Panc1 (cell line): ENCODE data around the gene DIPK1B. TPM values are rescaled to one million over a fixed set of nuclear protein-coding genes. Genes with fewer than 3 reads are reported as not detected.
A peak's percentile ranks its signal among the peaks of the same experiment; 100 is the strongest.

Experiments used
- ATAC-seq: fragments of 200-7000 bp; cut with Tn5 transposase; 2 replicates; pipeline ENCODE4 v1.9.1; 2020; ENCODE audit warnings: mild to moderate bottlenecking, moderate library complexity
- BruUV-seq: library from RNA; stranded (reverse); fragments of 400-500 nt; replicated peaks from 2 replicates; lab custom pipeline; 2021; lab: Mats Ljungman, UMichigan
- CTCF ChIA-PET: fragments of 300-600 bp; sonication (Branson Sonifier 250); formaldehyde crosslinking; loops from one replicate; lab custom pipeline; 2022; ENCODE audit warnings: antibody characterized with exemption; lab: Charles Lee
- POLR2A ChIA-PET: fragments of 300-600 bp; sonication (Branson Sonifier 250); formaldehyde crosslinking; loops from one replicate; lab custom pipeline; 2022; ENCODE audit warnings: antibody characterized with exemption; lab: Charles Lee
- DNase-seq: peaks from one replicate; pipeline ENCODE4 v3.0.0-alpha.2; 2010; ENCODE audit warnings: low read depth, low spot score
- H3K27ac ChIP-seq: 2 replicates; pipeline ENCODE4 v1.5.1; 2011; ENCODE audit warnings: mild to moderate bottlenecking, low read length, inconsistent platforms
- H3K27me3 ChIP-seq: fragments of 200-500 bp; sonication (Bioruptor generic); 2 replicates; pipeline ENCODE4 v1.6.0; 2014; ENCODE audit warnings: low read length, inconsistent platforms; ENCODE audit not compliant: control insufficient read depth, insufficient read depth
- H3K36me3 ChIP-seq: fragments of 200-500 bp; sonication (Bioruptor generic); 2 replicates; pipeline ENCODE4 v1.5.1; 2014; ENCODE audit warnings: inconsistent platforms, mild to moderate bottlenecking, low read length, moderate library complexity; ENCODE audit not compliant: control insufficient read depth, insufficient read depth
- H3K4me1 ChIP-seq: 2 replicates; pipeline ENCODE4 v1.5.1; 2011; ENCODE audit warnings: inconsistent platforms, mild to moderate bottlenecking, low read length, moderate library complexity; ENCODE audit not compliant: control insufficient read depth, insufficient read depth
- H3K4me3 ChIP-seq, 2 experiments: 2 replicates each; pipeline ENCODE4 v1.5.1; 2011 to 2012; ENCODE audit warnings: low read depth in 2 of 2, low read length in 2 of 2, mild to moderate bottlenecking in 2 of 2, inconsistent platforms in 1 of 2, moderate library complexity in 1 of 2
- H3K9me3 ChIP-seq: fragments of 200-500 bp; sonication (Bioruptor generic); 2 replicates; pipeline ENCODE4 v1.5.1; 2014; ENCODE audit warnings: low read depth, mild to moderate bottlenecking, inconsistent platforms, low read length, moderate library complexity; ENCODE audit not compliant: control insufficient read depth, insufficient read depth
- CTCF ChIP-seq: fragments of 450-650 bp; IDR thresholded peaks from 2 replicates; pipeline ENCODE4 v1.5.1; 2017; ENCODE audit warnings: mild to moderate bottlenecking
- POLR2AphosphoS5 ChIP-seq: IDR thresholded peaks from 2 replicates; pipeline ENCODE4 v1.6.1; 2012; ENCODE audit warnings: mild to moderate bottlenecking, low read depth, low read length, moderate library complexity
- REST ChIP-seq, 2 experiments: IDR thresholded peaks; 2 replicates each; pipeline ENCODE4 v1.6.1; 2011 to 2012; ENCODE audit warnings: low read depth in 2 of 2, control low read depth in 1 of 2, low read length in 1 of 2, mild to moderate bottlenecking in 1 of 2, moderate library complexity in 1 of 2; ENCODE audit not compliant: insufficient read depth in 1 of 2
- TCF7L2 ChIP-seq: IDR thresholded peaks from 2 replicates; pipeline ENCODE4 v1.6.1; 2011; ENCODE audit warnings: mild to moderate bottlenecking, low read depth, low read length, inconsistent platforms
- in situ Hi-C: cut with HindIII; loops from 2 replicates; pipeline ENCODE4 v1.10.0; 2016; ENCODE audit warnings: low sequenced_read_pairs, low pct_unique_long_range_greater_than_20kb
- intact Hi-C: fragments of 100-400 bp; cut with micrococcal nuclease; formaldehyde crosslinking; loops from one replicate; pipeline ENCODE4 v1.10.0; 2022; ENCODE audit not compliant: unreplicated experiment
- total RNA-seq: library from RNA; stranded (reverse); gene quantifications from one replicate; pipeline ENCODE4 v1.2.1, GENCODE V29; 2021; ENCODE audit not compliant: unreplicated experiment

The DIPK1B gene
- total RNA-seq, 1 experiment from 2014 or later = 10.6 TPM

- BruUV-seq = no TSS peak
- Histone ChIP-seq H3K4me1 (peaks cover 35% of the 10 kb centered on the region), H3K27ac (no peak overlapping the region), H3K9me3 (no peaks in the 10 kb centered on the region), H3K27me3 (no peaks in the 10 kb centered on the region), H3K4me3 (no peak overlapping the region), H3K36me3 (peaks cover 5% of the 10 kb centered on the region; the same call in 1 of the 2 replicates)
- DNase-seq = no peak
- in situ Hi-C loops (no loop called here), intact Hi-C loops (no loop called here)
- CTCF ChIA-PET = no interaction called here
- no peak for TF ChIP-seq REST (IDR thresholded peaks at IDR 0.05; ENCODE audit: insufficient read depth in 1 of 2, low read depth in 2 of 2, low read length in 1 of 2)
- POLR2A ChIA-PET = no interaction called here
- ATAC-seq = 0 out of 2 replicates have a peak, but pooled peaks have one; percentile 1
Observed at GRCh38 chr9:136720898-136721338, 8.5 kb downstream of the DIPK1B start.

- peak; percentile 12 for ATAC-seq
- Histone ChIP-seq H3K27ac (no peak overlapping the region), H3K4me3 (no peak overlapping the region), H3K36me3 (peaks cover 6% of the 10 kb centered on the region; the same call in 1 of the 2 replicates), H3K9me3 (no peaks in the 10 kb centered on the region), H3K27me3 (no peaks in the 10 kb centered on the region), H3K4me1 (peaks cover 38% of the 10 kb centered on the region)
- BruUV-seq = no TSS peak
- TF ChIP-seq POLR2AphosphoS5 (no peak; the same call in 1 of the 2 replicates), CTCF (no peak), TCF7L2 (no peak), REST (IDR thresholded peaks at IDR 0.05; ENCODE audit: insufficient read depth in 1 of 2, low read depth in 2 of 2, low read length in 1 of 2) (no peak)
- DNase-seq = no peak
- POLR2A ChIA-PET = no interaction called here
- CTCF ChIA-PET = interaction anchor here (0.7 kb wide), 1 partner anchor 27 kb away, joined by 3 read pairs; no protein-coding TSS in a partner anchor
- intact Hi-C loops (no loop called here), in situ Hi-C loops (no loop called here)
Observed at GRCh38 chr9:136721339-136722092, 9.1 kb downstream of the DIPK1B start.
